ENCODE measurements around the gene PTCH1.

PTCH1 gene

DNA sequence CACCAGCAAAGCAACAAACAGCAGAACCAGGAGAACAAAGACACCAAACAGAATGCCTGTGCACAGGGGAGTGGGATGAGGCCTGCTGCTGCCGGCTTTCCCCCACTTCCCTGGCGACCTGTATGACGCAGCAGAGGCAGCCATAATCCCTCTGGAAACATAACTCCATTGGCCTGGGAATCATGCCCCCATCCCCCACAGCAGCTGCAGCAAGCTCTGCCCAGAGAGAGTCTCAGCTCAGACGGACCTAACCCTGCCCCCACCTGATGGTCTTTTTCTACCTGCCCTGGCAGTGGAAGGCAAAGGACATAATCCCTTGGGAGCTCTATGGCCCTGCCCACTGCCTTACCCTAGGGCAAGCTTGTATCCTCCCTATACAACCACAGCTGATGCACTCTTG, 117.5 kb downstream of the PTCH1 start:
- DNase-seq (ENCODE audit: low read depth): no peak

Measured in CMK (cell line).